ENCODE data around the gene PDE11A. TPM values are rescaled to one million over a fixed set of nuclear protein-coding genes. Genes with fewer than 3 reads are reported as not detected.

The PDE11A gene
- total RNA-seq, 1 donor from 2014 or later, result 0.75 TPM

- DNase-seq (ENCODE audit: low spot score in 2 of 2), result no peak
- intact Hi-C loops (cut with DNase I), result no loop called here
- H3K4me1 ChIP-seq, result no peaks in the 10 kb centered on the region
- H3K27ac ChIP-seq, result no peak overlapping the region
- H3K9me3 ChIP-seq, result no peaks in the 10 kb centered on the region
- H3K4me3 ChIP-seq, result no peak overlapping the region
- H3K27me3 ChIP-seq, result no peaks in the 10 kb centered on the region
- H3K36me3 ChIP-seq, result no peaks in the 10 kb centered on the region
- TF ChIP-seq, protein P1, sequence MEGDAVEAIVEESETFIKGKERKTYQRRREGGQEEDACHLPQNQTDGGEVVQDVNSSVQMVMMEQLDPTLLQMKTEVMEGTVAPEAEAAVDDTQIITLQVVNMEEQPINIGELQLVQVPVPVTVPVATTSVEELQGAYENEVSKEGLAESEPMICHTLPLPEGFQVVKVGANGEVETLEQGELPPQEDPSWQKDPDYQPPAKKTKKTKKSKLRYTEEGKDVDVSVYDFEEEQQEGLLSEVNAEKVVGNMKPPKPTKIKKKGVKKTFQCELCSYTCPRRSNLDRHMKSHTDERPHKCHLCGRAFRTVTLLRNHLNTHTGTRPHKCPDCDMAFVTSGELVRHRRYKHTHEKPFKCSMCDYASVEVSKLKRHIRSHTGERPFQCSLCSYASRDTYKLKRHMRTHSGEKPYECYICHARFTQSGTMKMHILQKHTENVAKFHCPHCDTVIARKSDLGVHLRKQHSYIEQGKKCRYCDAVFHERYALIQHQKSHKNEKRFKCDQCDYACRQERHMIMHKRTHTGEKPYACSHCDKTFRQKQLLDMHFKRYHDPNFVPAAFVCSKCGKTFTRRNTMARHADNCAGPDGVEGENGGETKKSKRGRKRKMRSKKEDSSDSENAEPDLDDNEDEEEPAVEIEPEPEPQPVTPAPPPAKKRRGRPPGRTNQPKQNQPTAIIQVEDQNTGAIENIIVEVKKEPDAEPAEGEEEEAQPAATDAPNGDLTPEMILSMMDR (IDR thresholded peaks at IDR 0.05), result no peak
Observed at GRCh38 chr2:177679611-177680605, 392.7 kb downstream of the PDE11A start.

DNA sequence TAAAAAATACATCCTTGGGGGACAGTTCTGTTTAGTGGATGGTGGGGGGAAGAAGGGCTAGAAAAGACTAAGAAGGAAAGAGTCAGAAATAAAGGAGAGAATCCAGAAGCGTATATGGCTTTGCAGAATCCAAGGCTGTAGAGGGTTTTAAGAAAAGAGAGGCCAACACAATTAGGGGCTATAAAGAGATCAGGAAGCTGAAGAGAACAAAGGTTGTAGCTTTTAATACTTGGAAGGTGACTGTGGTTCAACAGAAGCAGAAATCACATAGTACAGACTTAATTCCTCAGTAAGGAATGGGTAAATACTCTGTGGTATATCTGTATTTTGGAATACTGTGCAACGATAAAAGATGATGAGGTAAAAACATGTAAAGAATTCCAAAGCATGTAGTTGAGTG, 393.6 kb downstream of the PDE11A start:
- Histone ChIP-seq H3K9me3 (no peaks in the 10 kb centered on the region), H3K4me3 (no peak overlapping the region), H3K4me1 (no peaks in the 10 kb centered on the region), H3K27ac (no peak overlapping the region), H3K27me3 (no peaks in the 10 kb centered on the region), H3K36me3 (no peaks in the 10 kb centered on the region)
- no peak for DNase-seq (ENCODE audit: low spot score in 2 of 2)
- TF ChIP-seq, protein P1 (IDR thresholded peaks at IDR 0.05), result no peak
- intact Hi-C loops (cut with DNase I), result no loop called here

GRCh38 chr2:177676636-177677035, 395.9 kb downstream of the PDE11A start:
- H3K9me3 ChIP-seq, result no peaks in the 10 kb centered on the region
- H3K27me3 ChIP-seq, result no peaks in the 10 kb centered on the region
- no peak overlapping the region for H3K4me3 ChIP-seq
- DNase-seq (ENCODE audit: low spot score in 2 of 2), result no peak
- no peak overlapping the region for H3K27ac ChIP-seq
- no peaks in the 10 kb centered on the region for H3K4me1 ChIP-seq
- TF ChIP-seq, protein P1 (IDR thresholded peaks at IDR 0.05), result no peak
- H3K36me3 ChIP-seq, result no peaks in the 10 kb centered on the region
- intact Hi-C loops (cut with DNase I), result no loop called here

DNA sequence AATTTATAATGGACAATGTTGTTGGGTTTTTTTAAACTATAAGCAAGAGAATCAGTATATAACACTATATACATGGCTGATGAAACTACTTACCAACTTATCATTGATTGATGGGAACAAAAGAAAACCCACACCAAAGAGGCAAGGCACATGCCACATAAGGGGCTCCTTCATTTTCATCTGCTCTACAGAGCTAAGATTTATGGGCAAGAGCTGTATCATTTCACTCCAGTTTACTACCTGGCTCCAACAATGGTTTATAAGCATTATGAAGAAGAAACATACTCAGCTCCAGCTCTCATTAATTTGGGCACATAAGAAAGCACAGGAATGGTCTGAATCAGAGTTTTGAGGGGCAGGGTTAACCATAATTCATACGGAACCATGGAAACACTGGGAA, 396.8 kb downstream of the PDE11A start:
- TF ChIP-seq, protein P1 (IDR thresholded peaks at IDR 0.05), result no peak
- no peaks in the 10 kb centered on the region for H3K27me3 ChIP-seq
- DNase-seq (ENCODE audit: low spot score in 2 of 2), result no peak
- no peaks in the 10 kb centered on the region for H3K4me1 ChIP-seq
- H3K36me3 ChIP-seq, result no peaks in the 10 kb centered on the region
- no peak overlapping the region for H3K4me3 ChIP-seq
- no peak overlapping the region for H3K27ac ChIP-seq
- intact Hi-C loops (cut with DNase I), result no loop called here
- H3K9me3 ChIP-seq, result no peaks in the 10 kb centered on the region

GRCh38 chr2:177675350-177675821, 397.2 kb downstream of the PDE11A start:
- no peaks in the 10 kb centered on the region for H3K27me3 ChIP-seq
- no peak overlapping the region for H3K4me3 ChIP-seq
- no peaks in the 10 kb centered on the region for H3K9me3 ChIP-seq
- H3K27ac ChIP-seq, result no peak overlapping the region
- H3K36me3 ChIP-seq, result no peaks in the 10 kb centered on the region
- no peak for DNase-seq (ENCODE audit: low spot score in 2 of 2)
- intact Hi-C loops (cut with DNase I), result no loop called here
- no peaks in the 10 kb centered on the region for H3K4me1 ChIP-seq
- TF ChIP-seq, protein P1 (IDR thresholded peaks at IDR 0.05), result no peak
